IPS-15b (cell line): Measurements from ENCODE around the gene KRT76.

Experiments
- H3K27me3 ChIP-seq: one replicate; pipeline ENCODE4 v1.6.1; 2013; ENCODE audit warnings: low read length; ENCODE audit not compliant: control insufficient read depth, insufficient read depth
- H3K36me3 ChIP-seq: one replicate; pipeline ENCODE4 v1.6.1; 2013; ENCODE audit warnings: low read length; ENCODE audit not compliant: control insufficient read depth, insufficient read depth
- H3K4me1 ChIP-seq: one replicate; pipeline ENCODE4 v1.6.1; 2013; ENCODE audit warnings: mild to moderate bottlenecking, low read length; ENCODE audit not compliant: control insufficient read depth, insufficient read depth
- H3K4me3 ChIP-seq: one replicate; pipeline ENCODE4 v1.5.1; 2013; ENCODE audit warnings: low read depth, low read length
- H3K9ac ChIP-seq: one replicate; pipeline ENCODE4 v1.6.1; 2013; ENCODE audit warnings: low read depth, mild to moderate bottlenecking, low read length
- H3K9me3 ChIP-seq: one replicate; pipeline ENCODE4 v1.6.1; 2013; ENCODE audit warnings: mild to moderate bottlenecking, low read length; ENCODE audit not compliant: control insufficient read depth, insufficient read depth

The KRT76 gene

DNA sequence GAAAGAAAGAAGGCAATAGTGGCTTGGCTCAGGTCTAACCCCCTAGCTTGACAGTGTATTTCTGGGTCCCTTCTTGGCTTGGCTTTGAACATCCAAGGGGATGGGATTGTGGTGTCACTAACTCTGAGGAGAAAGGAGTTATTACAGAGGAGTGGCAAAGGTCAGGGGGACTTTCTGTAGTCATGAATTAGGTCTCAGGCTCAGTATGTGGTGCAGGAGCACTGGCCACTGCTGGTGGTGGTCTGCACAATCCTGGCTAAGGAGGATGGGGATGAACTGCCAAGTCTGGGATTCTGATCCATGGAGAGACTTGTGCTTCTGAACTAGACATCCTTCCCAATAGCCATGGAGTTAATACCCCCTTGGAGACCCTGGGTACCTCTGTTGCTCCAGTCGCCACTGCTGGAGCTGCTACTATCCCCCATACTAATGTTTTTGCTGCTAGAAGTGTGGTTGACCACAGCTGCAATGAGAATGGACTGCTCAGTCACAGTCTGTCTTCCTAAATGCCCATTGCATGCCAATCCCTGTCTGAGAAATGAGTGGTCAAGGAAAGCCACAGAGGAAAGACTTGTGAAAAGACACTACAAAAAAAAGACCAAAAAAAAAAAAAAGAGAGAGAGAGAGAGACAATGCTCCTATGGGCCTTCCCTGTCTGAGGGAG lies 32.5 kb downstream of the KRT76 start:
- Histone ChIP-seq H3K27me3 (peaks cover 9% of the 10 kb centered on the region), H3K36me3 (no peaks in the 10 kb centered on the region), H3K9me3 (no peaks in the 10 kb centered on the region), H3K4me1 (no peaks in the 10 kb centered on the region), H3K4me3 (no peak overlapping the region), H3K9ac (no peak overlapping the region)

DNA sequence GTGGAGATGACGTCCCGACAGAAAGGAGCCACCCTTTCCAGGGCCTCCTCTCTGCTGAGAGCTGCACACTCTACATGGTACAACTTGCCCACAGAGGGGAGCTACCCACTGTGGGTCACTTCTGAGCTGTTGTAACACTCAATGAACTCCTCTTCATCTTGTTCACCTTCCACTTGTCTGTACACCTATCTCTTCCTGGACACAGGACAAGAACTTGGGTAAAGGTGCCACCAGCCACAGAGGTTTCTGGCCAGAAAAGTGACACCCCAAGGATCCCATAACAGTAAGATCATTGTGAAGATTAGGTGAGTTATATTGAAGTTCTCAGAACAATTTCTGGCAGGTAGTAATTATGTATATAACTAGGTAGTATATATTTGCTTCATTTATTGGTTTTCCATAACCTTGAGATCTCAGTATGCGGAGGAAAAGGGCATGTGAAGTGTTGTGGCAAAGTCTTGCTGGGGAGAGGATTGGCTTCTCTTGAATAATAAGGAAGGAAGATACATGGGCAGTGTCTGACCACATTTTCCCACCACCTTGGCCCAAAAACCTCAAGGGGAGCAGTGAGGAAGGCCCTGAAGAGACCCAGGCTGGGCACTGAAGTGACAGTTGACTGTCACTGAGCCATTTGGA lies 34.2 kb downstream of the KRT76 start:
- H3K4me1 ChIP-seq: no peaks in the 10 kb centered on the region
- peaks cover 9% of the 10 kb centered on the region for H3K27me3 ChIP-seq

DNA sequence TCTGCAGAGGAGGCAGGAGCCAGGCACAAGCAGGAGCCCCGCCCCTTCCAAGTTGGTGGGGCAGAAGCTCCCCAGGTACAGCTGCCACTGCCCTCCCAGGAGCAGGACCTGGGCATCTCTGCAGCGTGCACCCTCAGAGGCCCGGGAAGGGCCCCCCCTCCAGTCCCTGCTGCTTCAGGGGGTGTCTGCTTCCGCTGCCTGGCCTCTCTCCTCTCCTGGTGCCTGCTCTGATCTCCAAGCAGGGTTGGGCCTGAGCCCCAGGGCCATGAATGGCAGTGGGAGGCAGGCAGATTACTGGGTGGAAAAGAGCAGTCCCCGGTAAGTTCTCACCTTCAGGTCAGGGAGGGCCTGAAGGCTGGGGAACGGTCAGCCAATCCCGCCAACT lies 35.0 kb downstream of the KRT76 start:
- Histone ChIP-seq H3K9ac (no peak overlapping the region), H3K36me3 (no peaks in the 10 kb centered on the region), H3K9me3 (no peaks in the 10 kb centered on the region), H3K4me3 (no peak overlapping the region), H3K4me1 (no peaks in the 10 kb centered on the region), H3K27me3 (peaks cover 9% of the 10 kb centered on the region)

More for the DNA sequence above, 34.2 kb downstream of the KRT76 start:
- no peaks in the 10 kb centered on the region for H3K36me3 ChIP-seq
- no peak overlapping the region for H3K9ac ChIP-seq
- no peaks in the 10 kb centered on the region for H3K9me3 ChIP-seq
- no peak overlapping the region for H3K4me3 ChIP-seq

DNA sequence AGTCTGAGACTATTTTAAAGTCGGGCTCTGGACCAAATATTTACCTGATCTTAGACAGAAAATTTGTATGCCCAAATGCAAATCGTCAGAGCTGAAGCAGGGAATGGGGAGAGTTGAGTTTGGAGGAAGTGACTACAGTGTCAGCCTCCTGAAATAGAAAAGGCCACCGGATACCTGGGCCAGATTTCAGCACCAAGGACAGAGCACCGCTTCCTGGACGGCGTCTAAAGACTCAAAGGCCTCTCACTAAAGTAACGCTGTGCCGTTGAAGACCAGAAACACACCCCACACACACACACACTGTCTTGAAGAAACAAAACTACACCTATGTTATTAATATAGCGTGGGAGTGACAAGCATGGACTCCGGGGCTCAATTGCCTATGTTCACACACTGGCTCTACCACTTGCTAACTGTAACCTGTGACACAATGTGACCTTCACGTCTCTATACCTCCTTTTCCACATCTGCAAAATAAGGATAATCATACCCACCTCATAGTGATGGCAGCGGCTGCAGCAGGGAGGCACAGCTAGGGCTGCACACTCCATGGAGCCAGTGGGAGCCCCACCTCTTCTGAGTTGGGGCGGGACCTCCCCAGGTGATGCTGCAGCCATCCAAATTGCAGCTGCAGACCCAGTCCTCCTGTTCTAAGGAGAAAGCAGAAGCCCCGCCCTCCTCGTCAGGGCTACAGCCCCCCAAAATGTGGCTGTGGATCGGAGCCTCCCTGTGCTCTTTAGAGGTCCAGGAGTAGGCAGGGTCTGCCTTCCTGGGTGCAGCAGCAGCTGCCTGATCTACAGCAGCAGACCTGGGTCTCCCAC lies 35.6 kb downstream of the KRT76 start:
- no peaks in the 10 kb centered on the region for H3K36me3 ChIP-seq
- no peak overlapping the region for H3K4me3 ChIP-seq
- H3K27me3 ChIP-seq: peaks cover 4% of the 10 kb centered on the region
- H3K9me3 ChIP-seq: no peaks in the 10 kb centered on the region
- H3K9ac ChIP-seq: no peak overlapping the region
- H3K4me1 ChIP-seq: no peaks in the 10 kb centered on the region

DNA sequence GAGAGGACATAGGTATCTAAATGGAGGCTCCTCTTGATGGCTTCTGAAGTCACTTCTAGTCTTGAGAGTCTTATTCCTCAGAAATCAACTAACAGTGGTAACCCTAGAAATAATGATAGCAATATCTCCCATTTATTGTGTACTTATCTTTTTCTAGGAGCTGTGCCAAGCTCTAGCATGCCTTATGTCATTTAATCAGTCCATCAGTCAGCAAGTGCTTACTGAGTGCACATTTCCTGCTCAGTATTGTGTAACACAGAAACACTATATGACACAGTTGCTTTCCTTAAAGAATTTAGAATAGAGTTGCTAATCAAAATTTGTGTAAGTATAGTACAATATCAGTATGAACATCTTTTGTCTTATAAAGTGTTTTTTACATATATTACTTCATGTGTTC lies 36.6 kb downstream of the KRT76 start:
- H3K27me3 ChIP-seq: peaks cover 6% of the 10 kb centered on the region
- H3K4me3 ChIP-seq: no peak overlapping the region
- no peaks in the 10 kb centered on the region for H3K9me3 ChIP-seq
- no peak overlapping the region for H3K9ac ChIP-seq
- no peaks in the 10 kb centered on the region for H3K36me3 ChIP-seq
- no peaks in the 10 kb centered on the region for H3K4me1 ChIP-seq

DNA sequence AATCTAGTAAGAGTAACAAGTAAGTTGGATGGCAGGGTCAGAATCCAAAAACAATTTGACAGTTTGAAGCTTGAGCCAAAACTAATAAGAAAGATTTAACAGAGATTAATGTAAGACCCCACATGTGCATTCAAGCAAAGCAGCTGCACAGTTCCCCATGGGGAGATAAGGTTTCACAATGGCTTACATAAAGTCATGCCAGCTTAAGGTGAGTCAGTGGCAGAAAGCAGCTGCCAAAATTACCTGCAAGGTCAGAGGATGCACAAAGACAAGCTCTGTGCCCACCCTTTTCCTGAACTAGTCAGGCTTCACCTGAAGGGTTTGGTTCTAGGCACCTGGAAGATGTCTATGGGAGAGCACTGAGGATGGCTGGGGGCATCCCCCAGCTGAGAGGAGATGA lies 37.2 kb downstream of the KRT76 start:
- no peaks in the 10 kb centered on the region for H3K9me3 ChIP-seq
- no peak overlapping the region for H3K9ac ChIP-seq
- no peaks in the 10 kb centered on the region for H3K4me1 ChIP-seq
- peaks cover 3% of the 10 kb centered on the region for H3K27me3 ChIP-seq
- no peak overlapping the region for H3K4me3 ChIP-seq
- H3K36me3 ChIP-seq: no peaks in the 10 kb centered on the region

DNA sequence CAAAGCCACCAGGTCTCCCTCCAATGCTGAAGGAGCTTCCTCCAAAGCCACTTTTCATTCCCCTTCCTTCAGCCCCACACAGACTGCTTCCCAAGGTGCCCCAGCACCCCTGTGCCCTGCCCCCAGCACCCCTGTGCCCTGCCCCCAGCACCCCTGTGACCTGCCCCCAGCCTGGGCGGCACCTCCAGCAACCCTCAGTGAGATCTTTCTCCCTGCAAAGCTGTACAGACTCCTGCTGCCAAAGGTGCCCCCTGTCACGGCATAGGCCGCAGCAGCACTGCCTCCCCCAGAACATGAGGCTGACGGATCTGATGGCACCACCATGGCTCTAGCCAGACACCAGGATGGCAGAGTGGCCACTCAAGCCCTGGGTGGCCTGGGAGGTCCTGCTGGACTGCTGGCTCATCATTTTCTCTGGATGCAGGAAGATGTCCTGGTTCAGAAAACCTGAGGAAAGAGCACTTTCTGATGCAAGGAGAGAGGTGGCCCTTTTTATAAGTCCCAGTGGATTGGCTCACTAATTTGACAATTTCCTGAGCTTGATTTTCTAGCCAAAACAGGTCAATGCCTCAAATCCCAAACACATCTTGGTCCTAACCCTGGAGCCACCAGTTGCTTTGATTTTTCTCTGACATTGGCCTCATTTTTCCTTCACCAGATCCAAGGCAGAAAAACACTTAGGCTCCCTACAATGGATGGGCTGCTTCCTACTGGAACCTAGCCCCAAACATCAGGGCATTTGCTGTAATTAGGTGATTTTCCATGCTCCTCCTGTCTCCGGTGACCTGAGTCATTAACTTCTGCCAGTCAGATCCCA lies 41.1 kb downstream of the KRT76 start:
- no peaks in the 10 kb centered on the region for H3K4me1 ChIP-seq
- H3K9ac ChIP-seq: no peak overlapping the region
- H3K9me3 ChIP-seq: no peaks in the 10 kb centered on the region
- H3K27me3 ChIP-seq: peaks cover 6% of the 10 kb centered on the region
- no peaks in the 10 kb centered on the region for H3K36me3 ChIP-seq
- no peak overlapping the region for H3K4me3 ChIP-seq

DNA sequence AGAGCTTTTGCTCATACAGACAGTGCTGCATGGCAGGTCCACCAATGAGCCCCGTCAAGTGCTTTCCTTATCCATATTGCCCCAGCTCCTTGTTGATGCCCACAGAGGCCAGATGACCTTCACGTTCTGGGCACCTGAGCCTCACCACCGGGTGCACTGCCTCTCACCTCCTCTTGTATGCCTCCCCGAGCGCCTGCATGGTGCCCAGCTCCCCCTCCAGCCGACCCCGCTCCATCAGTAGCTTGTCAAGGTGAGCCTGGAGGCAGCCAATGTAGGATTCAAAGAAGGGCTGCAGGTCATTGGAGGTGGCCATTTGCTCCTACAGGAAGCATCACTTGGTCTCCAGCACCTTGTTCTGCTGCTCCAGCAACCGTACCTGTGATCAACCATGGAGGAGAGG lies 42.0 kb downstream of the KRT76 start:
- peaks cover 12% of the 10 kb centered on the region for H3K27me3 ChIP-seq
- no peak overlapping the region for H3K9ac ChIP-seq
- H3K36me3 ChIP-seq: no peaks in the 10 kb centered on the region
- no peaks in the 10 kb centered on the region for H3K4me1 ChIP-seq
- no peak overlapping the region for H3K4me3 ChIP-seq
- no peaks in the 10 kb centered on the region for H3K9me3 ChIP-seq

DNA sequence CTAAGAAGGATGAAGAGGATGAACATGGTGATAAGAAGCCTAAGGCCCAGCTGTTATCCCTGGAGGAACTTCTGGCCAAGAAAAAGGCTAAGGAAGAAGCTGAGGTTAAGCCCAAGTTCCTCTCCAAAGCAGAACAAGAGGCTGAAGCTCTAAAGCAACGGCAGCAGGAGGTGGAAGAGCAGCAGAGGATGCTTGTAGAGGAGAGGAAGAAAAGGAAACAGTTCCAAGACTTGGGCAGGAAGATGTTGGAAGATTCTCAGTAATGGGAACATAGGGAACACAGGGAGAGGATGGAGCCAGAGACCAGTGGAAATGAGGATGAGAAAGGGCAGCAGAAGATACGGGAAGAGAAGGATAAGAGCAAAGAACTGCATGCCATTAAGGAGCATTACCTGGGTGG lies 46.4 kb downstream of the KRT76 start:
- no peaks in the 10 kb centered on the region for H3K9me3 ChIP-seq
- no peaks in the 10 kb centered on the region for H3K4me1 ChIP-seq
- no peak overlapping the region for H3K4me3 ChIP-seq
- no peak overlapping the region for H3K9ac ChIP-seq
- H3K36me3 ChIP-seq: no peaks in the 10 kb centered on the region
- H3K27me3 ChIP-seq: peaks cover 10% of the 10 kb centered on the region

DNA sequence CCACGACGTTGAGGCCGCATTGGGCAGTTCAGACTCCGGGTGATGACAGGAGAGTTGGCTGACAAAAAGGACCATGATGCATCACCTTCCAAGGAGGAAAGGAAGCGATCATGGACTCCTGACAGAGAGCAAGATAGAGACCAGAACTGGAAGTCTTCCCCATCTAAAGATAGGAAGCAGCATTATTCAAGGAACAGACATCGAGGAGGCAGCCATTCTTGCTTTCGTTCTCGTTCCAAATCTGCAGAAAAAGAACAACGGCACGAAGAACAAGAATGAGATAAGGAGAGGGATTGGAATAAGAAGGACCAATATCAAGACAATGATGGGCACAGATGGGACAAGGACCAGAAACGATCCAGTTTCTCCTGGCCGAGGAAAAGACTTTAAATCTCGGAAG lies 46.8 kb downstream of the KRT76 start:
- no peaks in the 10 kb centered on the region for H3K4me1 ChIP-seq
- H3K9me3 ChIP-seq: no peaks in the 10 kb centered on the region
- H3K27me3 ChIP-seq: peaks cover 10% of the 10 kb centered on the region
- H3K9ac ChIP-seq: no peak overlapping the region
- H3K36me3 ChIP-seq: no peaks in the 10 kb centered on the region
- H3K4me3 ChIP-seq: no peak overlapping the region

DNA sequence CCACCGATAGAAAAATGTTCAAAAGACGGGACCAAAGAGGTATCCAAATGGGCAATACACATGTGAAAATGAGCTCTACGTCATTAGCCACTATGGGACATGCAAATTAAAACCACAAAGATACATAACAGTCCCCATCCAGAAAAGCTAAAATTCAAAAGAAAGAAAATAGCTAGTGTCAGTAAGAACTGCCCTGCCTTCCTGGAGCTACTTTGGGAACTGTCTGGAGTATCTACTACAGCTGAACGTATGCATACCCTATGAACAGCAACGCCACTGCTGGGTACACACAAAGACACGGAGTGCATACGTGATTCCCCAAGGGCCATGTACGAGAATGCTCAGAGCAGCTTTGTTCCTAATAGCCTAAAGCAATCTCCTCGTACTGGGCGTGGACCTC lies 48.0 kb downstream of the KRT76 start:
- Histone ChIP-seq H3K9ac (no peak overlapping the region), H3K4me1 (no peaks in the 10 kb centered on the region), H3K36me3 (no peaks in the 10 kb centered on the region), H3K4me3 (no peak overlapping the region), H3K9me3 (no peaks in the 10 kb centered on the region), H3K27me3 (peaks cover 10% of the 10 kb centered on the region)
